Mesenchymal stem cell (in vitro differentiated cells and primary cell): ENCODE results near the gene LINC00305.

ENCODE experiments used
- DNase-seq: peaks from one replicate; pipeline ENCODE4 v3.0.0-alpha.2; 2013
- H2AFZ ChIP-seq: one replicate; pipeline ENCODE4 v1.6.1; 2013; ENCODE audit warnings: low read depth, mild to moderate bottlenecking, control low read depth, inconsistent platforms, low read length, moderate library complexity
- H2AK5ac ChIP-seq: 2 replicates; pipeline ENCODE4 v1.6.1; 2013; ENCODE audit warnings: low read length, moderate library complexity, mild to moderate bottlenecking, inconsistent platforms; ENCODE audit not compliant: severe bottlenecking
- H2BK120ac ChIP-seq: one replicate; pipeline ENCODE4 v1.6.1; 2013; ENCODE audit warnings: low read depth, mild to moderate bottlenecking, inconsistent platforms, low read length, moderate library complexity
- H2BK12ac ChIP-seq, 2 experiments: one replicate each; pipeline ENCODE4 v1.6.1; 2013; ENCODE audit warnings: inconsistent platforms in 2 of 2, low read length in 2 of 2, mild to moderate bottlenecking in 2 of 2, moderate library complexity in 2 of 2, control low read depth in 1 of 2
- H2BK15ac ChIP-seq: one replicate; pipeline ENCODE4 v1.6.1; 2013; ENCODE audit warnings: mild to moderate bottlenecking, low read depth, inconsistent platforms; ENCODE audit not compliant: poor library complexity, severe bottlenecking
- H2BK5ac ChIP-seq: 2 replicates; pipeline ENCODE4 v1.6.1; 2013; ENCODE audit warnings: low read depth, mild to moderate bottlenecking, low read length, control low read depth, inconsistent platforms; ENCODE audit not compliant: poor library complexity, severe bottlenecking
- H3K14ac ChIP-seq, 2 experiments: one replicate each; pipeline ENCODE4 v1.6.1; 2013; ENCODE audit warnings: inconsistent platforms in 2 of 2, low read length in 2 of 2, control low read depth in 1 of 2, mild to moderate bottlenecking in 1 of 2, moderate library complexity in 1 of 2
- H3K18ac ChIP-seq, 2 experiments: one replicate each; pipeline ENCODE4 v1.6.1; 2013; ENCODE audit warnings: inconsistent platforms in 2 of 2, low read length in 2 of 2, control low read depth in 1 of 2, low read depth in 1 of 2, mild to moderate bottlenecking in 1 of 2
- H3K23ac ChIP-seq, 2 experiments: one replicate each; pipeline ENCODE4 v1.6.1; 2013; ENCODE audit warnings: inconsistent platforms in 2 of 2, low read length in 2 of 2, mild to moderate bottlenecking in 2 of 2, moderate library complexity in 2 of 2, control low read depth in 1 of 2
- H3K27ac ChIP-seq: 2 replicates; pipeline ENCODE4 v1.5.1; 2013; ENCODE audit warnings: mild to moderate bottlenecking, moderate library complexity, low read length, control low read depth, inconsistent platforms; ENCODE audit not compliant: poor library complexity, severe bottlenecking
- H3K27me3 ChIP-seq, 2 experiments: 2 replicates each; pipeline versions ENCODE4 v1.6.1 to v1.7.0; 2013; ENCODE audit warnings: low read length in 2 of 2, mild to moderate bottlenecking in 2 of 2, moderate library complexity in 2 of 2, control low read depth in 1 of 2, inconsistent platforms in 1 of 2; ENCODE audit not compliant: control insufficient read depth in 1 of 2, insufficient read depth in 1 of 2
- H3K36me3 ChIP-seq, 2 experiments: 2 replicates each; pipeline versions ENCODE4 v1.6.1 to v1.7.0; 2013; ENCODE audit warnings: low read length in 2 of 2, control low read depth in 1 of 2, inconsistent platforms in 1 of 2, low read depth in 1 of 2, mild to moderate bottlenecking in 1 of 2; ENCODE audit not compliant: insufficient read depth in 2 of 2, control insufficient read depth in 1 of 2
- H3K4ac ChIP-seq, 2 experiments: one replicate each; pipeline ENCODE4 v1.6.1; 2013; ENCODE audit warnings: inconsistent platforms in 2 of 2, low read length in 2 of 2, mild to moderate bottlenecking in 2 of 2, moderate library complexity in 2 of 2, control low read depth in 1 of 2, low read depth in 1 of 2
- H3K4me1 ChIP-seq: 2 replicates; pipeline ENCODE4 v1.6.1; 2013; ENCODE audit warnings: low read depth, low read length, control low read depth; ENCODE audit not compliant: control insufficient read depth, insufficient read depth
- H3K4me2 ChIP-seq: 2 replicates; pipeline ENCODE4 v1.6.1; 2013; ENCODE audit warnings: low read length, mild to moderate bottlenecking, inconsistent platforms; ENCODE audit not compliant: poor library complexity, severe bottlenecking
- H3K4me3 ChIP-seq, 2 experiments: 2 replicates each; pipeline versions ENCODE4 v1.5.1 to v1.7.0; 2013; ENCODE audit warnings: low read length in 2 of 2, mild to moderate bottlenecking in 2 of 2, control low read depth in 1 of 2, low read depth in 1 of 2; ENCODE audit not compliant: insufficient read depth in 1 of 2
- H3K79me1 ChIP-seq: replicated peaks from 2 replicates; pipeline ENCODE4 v1.6.1; 2013; ENCODE audit warnings: mild to moderate bottlenecking, control low read depth, low read length, inconsistent platforms; ENCODE audit not compliant: poor library complexity, severe bottlenecking
- H3K9ac ChIP-seq: 2 replicates; pipeline ENCODE4 v1.7.0; 2013; ENCODE audit warnings: mild to moderate bottlenecking, low read length, moderate library complexity
- H3K9me3 ChIP-seq: 2 replicates; pipeline ENCODE4 v1.7.0; 2013; ENCODE audit warnings: mild to moderate bottlenecking, low read length; ENCODE audit not compliant: control insufficient read depth
- H4K8ac ChIP-seq: one replicate; pipeline ENCODE4 v1.6.1; 2013; ENCODE audit warnings: inconsistent platforms, mild to moderate bottlenecking, low read length, moderate library complexity
- H4K91ac ChIP-seq: one replicate; pipeline ENCODE4 v1.6.1; 2013; ENCODE audit warnings: mild to moderate bottlenecking, low read length, inconsistent platforms
- WGBS: methylation state at CpG from one replicate; pipeline ENCODE4 v1.1.7; 2013; ENCODE audit warnings: mixed read lengths; 5-methylcytosine and 5-hydroxymethylcytosine counted together

The LINC00305 gene

DNA sequence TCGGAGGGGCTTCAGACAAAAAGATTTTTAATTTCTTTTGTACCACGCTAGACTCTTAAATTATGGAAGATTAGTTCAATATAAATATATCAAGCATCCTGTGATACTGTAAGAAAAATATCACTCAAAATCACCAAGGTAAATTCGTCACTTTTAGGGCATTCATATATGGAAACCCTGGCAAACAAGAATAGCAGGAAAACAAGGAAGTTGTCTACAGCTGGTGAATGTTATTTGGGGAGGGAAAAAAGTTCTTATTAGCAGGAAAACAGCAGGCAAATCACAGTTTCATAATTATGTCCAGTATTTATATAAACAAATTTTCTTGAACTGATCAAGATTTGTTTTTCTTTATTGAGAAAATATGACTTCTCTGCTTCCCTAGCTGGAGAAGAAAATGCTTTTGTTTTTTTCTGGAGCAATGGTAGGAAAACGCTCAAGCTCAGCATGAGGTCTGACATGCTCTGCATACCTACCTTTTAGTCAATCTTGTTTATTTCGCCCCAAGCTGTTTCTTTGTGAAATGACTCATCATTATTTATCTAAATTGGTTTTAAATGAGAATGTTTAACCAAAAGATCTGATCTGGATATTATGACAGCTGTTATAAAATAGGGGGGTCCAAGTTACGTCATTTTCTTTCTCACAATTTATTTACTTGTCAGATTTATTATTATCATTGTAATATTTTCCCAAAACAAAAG lies 14.7 kb downstream of the LINC00305 start:
- no peaks in the 10 kb centered on the region for H3K9me3 ChIP-seq
- H3K9ac ChIP-seq, result no peak overlapping the region
- H2AK5ac ChIP-seq, result no peak overlapping the region
- no peak overlapping the region for H2BK15ac ChIP-seq
- H4K91ac ChIP-seq, result no peak overlapping the region
- no peak overlapping the region for H3K4ac ChIP-seq
- peaks cover 7% of the 10 kb centered on the region for H3K4me1 ChIP-seq
- no peak overlapping the region for H2BK120ac ChIP-seq
- H3K27me3 ChIP-seq, result no peaks in the 10 kb centered on the region
- H2BK12ac ChIP-seq, result no peak overlapping the region
- no peak overlapping the region for H3K18ac ChIP-seq
- peak overlapping the region; percentile 83 for H3K27ac ChIP-seq
- peak; percentile 19 for DNase-seq
- no peak overlapping the region for H2AFZ ChIP-seq
- no peak overlapping the region for H3K23ac ChIP-seq
- H2BK5ac ChIP-seq, result no peak overlapping the region
- WGBS, result no CpG with 5 or more reads among the region's 6 CpGs
- no peak overlapping the region for H3K14ac ChIP-seq
- no peaks in the 10 kb centered on the region for H3K36me3 ChIP-seq
- H3K4me2 ChIP-seq, result no peak overlapping the region
- no peak overlapping the region for H3K4me3 ChIP-seq
- no peaks in the 10 kb centered on the region for H3K79me1 ChIP-seq
- H4K8ac ChIP-seq, result no peak overlapping the region

DNA sequence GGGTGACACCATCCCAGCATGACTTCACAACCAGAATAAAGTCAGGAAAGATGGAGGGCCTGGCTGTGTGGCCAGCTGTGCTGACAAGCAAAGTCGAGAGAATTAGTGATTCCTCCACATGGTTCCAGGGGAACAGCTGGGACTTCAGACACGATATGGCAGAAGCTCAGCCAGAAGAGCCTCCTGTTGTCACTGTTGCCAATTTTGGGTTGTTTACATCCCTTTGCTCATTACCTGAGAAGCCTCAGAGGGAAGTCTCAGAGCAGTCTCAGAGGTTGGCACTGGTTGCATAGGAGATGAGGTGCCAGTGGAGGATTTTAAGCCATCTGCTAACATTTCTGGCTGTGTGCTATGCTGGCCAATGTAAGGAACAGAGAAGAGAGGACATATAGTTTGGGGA lies 16.0 kb downstream of the LINC00305 start:
- Histone ChIP-seq H2AK5ac (peak overlapping the region; percentile 47), H2BK12ac (no peak overlapping the region), H4K91ac (no peak overlapping the region), H3K36me3 (no peaks in the 10 kb centered on the region), H3K18ac (no peak overlapping the region), H3K9ac (no peak overlapping the region), H2BK120ac (no peak overlapping the region), H3K27me3 (no peaks in the 10 kb centered on the region), H3K79me1 (no peaks in the 10 kb centered on the region), H2BK15ac (no peak overlapping the region), H3K4me3 (no peak overlapping the region), H3K23ac (no peak overlapping the region), H3K4me2 (no peak overlapping the region), H2BK5ac (no peak overlapping the region), H4K8ac (no peak overlapping the region), H3K9me3 (no peaks in the 10 kb centered on the region), H2AFZ (no peak overlapping the region), H3K4me1 (peaks cover 7% of the 10 kb centered on the region), H3K4ac (no peak overlapping the region), H3K14ac (no peak overlapping the region), H3K27ac (peak overlapping the region; percentile 72)
- no peak for DNase-seq
- WGBS, result 79% methylated on average over 2 of the region's 2 CpGs

DNA sequence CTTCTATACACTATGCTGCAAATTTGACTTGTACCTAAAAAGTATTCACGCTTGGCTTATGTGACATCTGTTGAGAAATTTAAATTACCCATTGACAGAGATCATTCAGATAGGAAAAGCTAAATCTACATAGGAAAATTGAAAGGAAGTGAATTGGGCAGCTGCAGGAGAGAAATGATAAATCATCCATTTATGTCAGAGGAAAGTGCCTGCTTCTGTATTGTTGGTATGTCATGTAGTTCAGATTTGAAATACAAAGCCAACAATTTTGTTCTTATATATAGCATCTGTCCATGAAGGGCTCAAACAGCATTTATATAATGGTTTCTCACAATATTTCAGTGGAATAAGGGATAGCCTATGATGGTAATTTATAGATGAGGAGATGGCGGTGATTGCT lies 17.6 kb downstream of the LINC00305 start:
- DNase-seq, result no peak
- H4K8ac ChIP-seq, result no peak overlapping the region
- no peak overlapping the region for H3K18ac ChIP-seq
- H3K23ac ChIP-seq, result no peak overlapping the region
- H3K4me1 ChIP-seq, result peaks cover 5% of the 10 kb centered on the region
- H3K36me3 ChIP-seq, result no peaks in the 10 kb centered on the region
- no peak overlapping the region for H2BK12ac ChIP-seq
- no peaks in the 10 kb centered on the region for H3K27me3 ChIP-seq
- WGBS, result 92% methylated on average over 1 of the region's 2 CpGs
- H2BK120ac ChIP-seq, result no peak overlapping the region
- no peak overlapping the region for H3K4ac ChIP-seq
- no peak overlapping the region for H3K9ac ChIP-seq
- H3K4me2 ChIP-seq, result no peak overlapping the region
- H4K91ac ChIP-seq, result no peak overlapping the region
- H3K4me3 ChIP-seq, result no peak overlapping the region
- H3K14ac ChIP-seq, result no peak overlapping the region
- no peak overlapping the region for H2BK5ac ChIP-seq
- no peak overlapping the region for H3K27ac ChIP-seq
- H2BK15ac ChIP-seq, result no peak overlapping the region
- no peak overlapping the region for H2AFZ ChIP-seq
- H3K9me3 ChIP-seq, result no peaks in the 10 kb centered on the region
- H2AK5ac ChIP-seq, result no peak overlapping the region
- no peaks in the 10 kb centered on the region for H3K79me1 ChIP-seq

DNA sequence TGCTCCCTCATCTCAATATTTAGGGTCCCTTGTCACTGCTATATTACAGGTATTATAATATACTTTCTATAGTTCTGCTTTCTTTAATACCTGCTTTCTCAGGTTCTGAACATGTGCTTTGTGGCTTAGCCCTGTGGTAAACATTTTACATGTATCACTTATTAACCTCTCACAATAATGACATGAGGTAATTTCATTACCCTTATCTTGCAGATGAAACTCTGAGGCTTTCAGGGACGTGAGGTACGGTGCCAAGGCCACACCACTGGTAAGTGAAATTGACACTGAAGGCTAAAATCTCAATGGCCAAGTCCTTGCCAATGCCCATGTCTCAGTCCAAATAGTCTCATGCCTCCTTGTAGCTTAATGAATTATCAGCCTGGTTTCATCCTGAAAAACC lies 21.7 kb downstream of the LINC00305 start:
- 80% methylated on average over 2 of the region's 2 CpGs for WGBS
- Histone ChIP-seq H3K4me2 (no peak overlapping the region), H3K18ac (no peak overlapping the region), H4K8ac (no peak overlapping the region), H2BK15ac (no peak overlapping the region), H2AK5ac (no peak overlapping the region), H3K23ac (no peak overlapping the region), H2AFZ (no peak overlapping the region), H2BK120ac (no peak overlapping the region), H2BK5ac (no peak overlapping the region), H3K36me3 (no peaks in the 10 kb centered on the region), H3K4ac (no peak overlapping the region), H3K14ac (no peak overlapping the region), H3K27me3 (no peaks in the 10 kb centered on the region), H2BK12ac (no peak overlapping the region), H4K91ac (no peak overlapping the region), H3K27ac (no peak overlapping the region), H3K9me3 (no peaks in the 10 kb centered on the region), H3K79me1 (no peaks in the 10 kb centered on the region), H3K4me1 (no peaks in the 10 kb centered on the region), H3K4me3 (no peak overlapping the region), H3K9ac (no peak overlapping the region)
- no peak for DNase-seq
